ENCODE results near the gene CDH13.

CDH13 gene

DNA sequence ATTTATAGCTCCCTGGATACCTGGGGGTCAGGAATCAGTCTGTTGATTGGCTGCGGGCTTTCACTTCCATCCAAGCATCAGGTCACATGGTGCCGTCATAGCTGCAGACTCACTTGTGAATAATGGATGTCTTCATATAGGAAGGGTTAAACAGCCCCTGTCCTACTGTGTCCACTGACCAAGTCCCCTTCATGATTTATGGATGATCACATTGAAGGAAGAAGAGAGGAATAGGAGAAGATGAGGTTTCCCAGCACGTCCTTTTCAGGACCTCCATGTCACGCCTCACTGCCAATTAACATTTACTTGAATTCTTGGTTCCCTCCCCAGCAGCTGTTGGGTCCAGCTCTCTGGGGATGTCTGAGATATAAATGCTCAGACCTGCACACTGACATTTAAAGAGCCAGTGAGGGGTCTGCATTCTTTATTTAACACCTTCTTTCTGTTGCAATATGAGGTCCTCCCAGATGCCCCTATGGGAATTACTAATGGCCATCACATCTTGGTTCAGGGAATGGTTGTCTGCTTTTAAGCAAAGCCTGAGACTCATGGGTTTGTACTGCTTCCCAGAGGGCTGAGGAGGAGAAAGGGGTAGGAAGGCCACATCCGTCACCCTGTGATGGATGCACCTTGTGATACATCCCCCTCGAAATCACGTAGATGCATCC is 950.4 kb downstream of the CDH13 start:
- Mint-ChIP-seq H3K4me3 (no peak overlapping the region), H3K27ac (ENCODE audit: low read depth) (no peak overlapping the region), H3K27me3 (no peaks in the 10 kb centered on the region), H3K36me3 (ENCODE audit: insufficient read depth) (no peaks in the 10 kb centered on the region), H3K9me3 (peaks cover 6% of the 10 kb centered on the region), H3K4me1 (no peaks in the 10 kb centered on the region)
- ATAC-seq (replicated peaks; ENCODE audit: extremely low read depth, poor library complexity, severe bottlenecking) (no peak), DNase-seq (ENCODE audit: low spot score in 2 of 2) (no peak)

DNA sequence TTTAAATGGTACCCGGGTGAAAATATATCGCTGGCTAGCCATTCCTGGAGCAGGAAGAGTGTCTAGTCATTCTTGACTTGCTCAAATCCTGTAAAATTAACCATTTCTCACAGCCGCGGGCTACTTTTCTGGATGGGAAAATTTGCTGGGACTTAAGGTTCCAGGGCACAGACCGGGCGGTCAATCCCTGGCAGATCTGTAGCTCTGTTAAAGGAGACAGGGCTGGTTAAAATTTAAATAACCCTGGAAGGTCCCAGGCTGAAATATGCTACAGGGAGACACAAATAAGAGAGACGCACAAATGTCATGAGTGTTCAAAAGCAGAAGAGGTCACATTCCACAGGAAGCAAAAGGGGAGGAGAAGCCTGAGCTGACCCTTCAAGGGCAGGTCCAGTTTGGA is 951.4 kb downstream of the CDH13 start:
- H3K27ac Mint-ChIP-seq (ENCODE audit: low read depth) = no peak overlapping the region
- ATAC-seq (replicated peaks; ENCODE audit: extremely low read depth, poor library complexity, severe bottlenecking) (no peak), DNase-seq (ENCODE audit: low spot score in 2 of 2) (no peak)
- no peak overlapping the region for H3K4me3 Mint-ChIP-seq
- H3K4me1 Mint-ChIP-seq = no peaks in the 10 kb centered on the region
- H3K27me3 Mint-ChIP-seq = no peaks in the 10 kb centered on the region
- H3K36me3 Mint-ChIP-seq (ENCODE audit: insufficient read depth) = no peaks in the 10 kb centered on the region
- H3K9me3 Mint-ChIP-seq = peaks cover 6% of the 10 kb centered on the region

- no peak for DNase-seq (ENCODE audit: low spot score in 2 of 2)
- H3K36me3 Mint-ChIP-seq (ENCODE audit: insufficient read depth) = no peaks in the 10 kb centered on the region
- peaks cover 6% of the 10 kb centered on the region for H3K9me3 Mint-ChIP-seq
- no peaks in the 10 kb centered on the region for H3K4me1 Mint-ChIP-seq
- no peak overlapping the region for H3K4me3 Mint-ChIP-seq
- no peak for ATAC-seq (replicated peaks; ENCODE audit: extremely low read depth, poor library complexity, severe bottlenecking)
- no peak overlapping the region for H3K27ac Mint-ChIP-seq (ENCODE audit: low read depth)
- H3K27me3 Mint-ChIP-seq = no peaks in the 10 kb centered on the region
Observed at GRCh38 chr16:83579027-83579426, 952.3 kb downstream of the CDH13 start.

DNA sequence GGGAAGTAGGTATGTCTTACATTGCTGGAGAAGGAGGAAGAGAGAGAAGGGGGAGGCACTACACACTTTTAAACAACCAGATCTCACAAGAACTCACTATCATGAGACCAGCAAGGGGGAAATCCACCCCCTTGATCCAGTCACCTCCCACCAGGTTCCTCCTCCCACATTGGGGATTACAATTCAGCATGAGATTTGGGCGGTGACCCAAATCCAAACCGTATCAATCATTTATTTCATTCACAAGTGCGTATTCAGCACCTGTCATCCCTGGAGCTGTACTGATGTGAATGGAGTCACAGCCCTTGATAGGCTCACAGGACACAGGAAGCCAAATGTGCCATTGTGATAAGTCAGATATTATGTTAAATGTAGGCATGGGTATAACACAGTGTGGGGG is 952.7 kb downstream of the CDH13 start:
- H3K27me3 Mint-ChIP-seq = no peaks in the 10 kb centered on the region
- H3K4me3 Mint-ChIP-seq = no peak overlapping the region
- no peaks in the 10 kb centered on the region for H3K36me3 Mint-ChIP-seq (ENCODE audit: insufficient read depth)
- ATAC-seq (replicated peaks; ENCODE audit: extremely low read depth, poor library complexity, severe bottlenecking) (no peak), DNase-seq (ENCODE audit: low spot score in 2 of 2) (no peak)
- peaks cover 6% of the 10 kb centered on the region for H3K9me3 Mint-ChIP-seq
- H3K4me1 Mint-ChIP-seq = no peaks in the 10 kb centered on the region
- no peak overlapping the region for H3K27ac Mint-ChIP-seq (ENCODE audit: low read depth)

- no peak overlapping the region for H3K27ac Mint-ChIP-seq (ENCODE audit: low read depth)
- no peak overlapping the region for H3K4me3 Mint-ChIP-seq
- H3K4me1 Mint-ChIP-seq = no peaks in the 10 kb centered on the region
- H3K9me3 Mint-ChIP-seq = no peaks in the 10 kb centered on the region
- ATAC-seq (replicated peaks; ENCODE audit: extremely low read depth, poor library complexity, severe bottlenecking) (no peak), DNase-seq (ENCODE audit: low spot score in 2 of 2) (no peak)
- H3K36me3 Mint-ChIP-seq (ENCODE audit: insufficient read depth) = no peaks in the 10 kb centered on the region
- H3K27me3 Mint-ChIP-seq = no peaks in the 10 kb centered on the region
Observed at GRCh38 chr16:83581082-83581481, 954.3 kb downstream of the CDH13 start.

DNA sequence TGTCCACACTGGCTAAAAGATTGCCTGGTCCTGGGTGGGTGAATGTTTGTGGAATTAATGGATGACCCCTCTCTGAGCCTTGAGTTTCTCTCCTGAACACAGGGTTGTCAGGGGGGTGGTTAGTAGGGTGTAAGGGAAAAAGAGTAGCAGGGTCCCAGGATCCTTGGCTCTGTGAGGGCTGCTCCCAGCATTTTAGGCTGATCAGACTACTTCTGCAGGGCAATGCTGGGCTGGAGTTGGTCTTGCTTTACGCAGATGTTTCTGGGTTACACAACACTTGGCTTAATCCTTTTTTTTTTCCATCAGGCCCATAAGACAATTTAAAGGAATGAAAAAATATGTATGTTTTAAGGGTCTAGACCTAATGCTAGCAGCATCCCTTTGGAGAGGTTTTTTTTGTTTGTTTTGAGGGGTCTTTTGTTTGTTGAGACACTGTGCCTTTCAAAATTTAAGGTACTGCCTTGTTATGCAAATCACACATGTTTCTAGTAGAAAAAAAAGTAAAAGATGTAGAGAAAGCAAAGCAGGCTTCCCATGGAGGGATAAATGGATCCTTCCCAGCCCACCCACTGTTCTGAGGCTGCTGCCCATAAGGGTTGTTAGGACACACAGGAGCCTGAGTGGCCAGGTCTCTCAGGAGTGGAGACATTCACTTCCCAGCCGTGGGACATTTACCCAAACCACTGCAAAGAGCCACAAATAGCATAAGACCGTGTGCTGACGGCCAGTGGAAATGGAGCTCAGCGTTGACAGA is 955.4 kb downstream of the CDH13 start:
- ATAC-seq (replicated peaks; ENCODE audit: extremely low read depth, poor library complexity, severe bottlenecking) = no peak
- no peak overlapping the region for H3K27ac Mint-ChIP-seq (ENCODE audit: low read depth)
- H3K9me3 Mint-ChIP-seq = no peaks in the 10 kb centered on the region
- no peaks in the 10 kb centered on the region for H3K27me3 Mint-ChIP-seq
- H3K4me1 Mint-ChIP-seq = no peaks in the 10 kb centered on the region
- H3K4me3 Mint-ChIP-seq = no peak overlapping the region
- DNase-seq (ENCODE audit: low spot score in 2 of 2) = no peak
- no peaks in the 10 kb centered on the region for H3K36me3 Mint-ChIP-seq (ENCODE audit: insufficient read depth)

DNA sequence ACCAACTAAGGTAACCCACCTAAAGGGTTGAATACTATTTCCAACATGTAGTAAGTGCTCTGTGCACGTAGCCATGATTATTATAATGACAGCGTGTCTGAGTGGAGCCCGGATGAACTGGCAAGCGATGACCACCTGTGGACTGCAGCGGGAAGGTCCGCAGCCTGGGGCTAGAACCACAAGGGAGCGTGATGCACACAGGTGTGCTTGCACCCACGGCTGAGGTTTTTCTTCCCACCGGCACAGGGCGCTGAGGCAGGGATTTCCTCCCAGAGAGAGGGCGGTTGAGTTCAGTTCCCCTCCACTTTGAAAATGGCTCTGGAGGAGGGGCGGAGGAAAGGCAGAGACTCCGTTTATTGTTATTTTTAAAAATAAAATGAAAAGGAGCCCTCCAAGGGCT is 959.3 kb downstream of the CDH13 start:
- Mint-ChIP-seq H3K4me1 (no peaks in the 10 kb centered on the region), H3K27me3 (no peaks in the 10 kb centered on the region), H3K9me3 (peaks cover 5% of the 10 kb centered on the region), H3K4me3 (no peak overlapping the region), H3K27ac (ENCODE audit: low read depth) (no peak overlapping the region), H3K36me3 (ENCODE audit: insufficient read depth) (no peaks in the 10 kb centered on the region)
- ATAC-seq (replicated peaks; ENCODE audit: extremely low read depth, poor library complexity, severe bottlenecking) (no peak), DNase-seq (ENCODE audit: low spot score in 2 of 2) (no peak)

GRCh38 chr16:83586461-83587200 is 959.9 kb downstream of the CDH13 start:
- no peak overlapping the region for H3K4me3 Mint-ChIP-seq
- ATAC-seq (replicated peaks; ENCODE audit: extremely low read depth, poor library complexity, severe bottlenecking) = no peak
- H3K36me3 Mint-ChIP-seq (ENCODE audit: insufficient read depth) = no peaks in the 10 kb centered on the region
- H3K27me3 Mint-ChIP-seq = peaks cover 1% of the 10 kb centered on the region
- H3K27ac Mint-ChIP-seq (ENCODE audit: low read depth) = no peak overlapping the region
- no peak for DNase-seq (ENCODE audit: low spot score in 2 of 2)
- H3K4me1 Mint-ChIP-seq = no peaks in the 10 kb centered on the region
- H3K9me3 Mint-ChIP-seq = peaks cover 6% of the 10 kb centered on the region

- Mint-ChIP-seq H3K27me3 (peaks cover 7% of the 10 kb centered on the region), H3K27ac (ENCODE audit: low read depth) (no peak overlapping the region), H3K4me1 (no peaks in the 10 kb centered on the region), H3K36me3 (ENCODE audit: insufficient read depth) (no peaks in the 10 kb centered on the region), H3K9me3 (peaks cover 11% of the 10 kb centered on the region), H3K4me3 (no peak overlapping the region)
- ATAC-seq (replicated peaks; ENCODE audit: extremely low read depth, poor library complexity, severe bottlenecking) = no peak
- DNase-seq (ENCODE audit: low spot score in 2 of 2) = no peak
Observed at GRCh38 chr16:83587201-83587600, 960.4 kb downstream of the CDH13 start.

DNA sequence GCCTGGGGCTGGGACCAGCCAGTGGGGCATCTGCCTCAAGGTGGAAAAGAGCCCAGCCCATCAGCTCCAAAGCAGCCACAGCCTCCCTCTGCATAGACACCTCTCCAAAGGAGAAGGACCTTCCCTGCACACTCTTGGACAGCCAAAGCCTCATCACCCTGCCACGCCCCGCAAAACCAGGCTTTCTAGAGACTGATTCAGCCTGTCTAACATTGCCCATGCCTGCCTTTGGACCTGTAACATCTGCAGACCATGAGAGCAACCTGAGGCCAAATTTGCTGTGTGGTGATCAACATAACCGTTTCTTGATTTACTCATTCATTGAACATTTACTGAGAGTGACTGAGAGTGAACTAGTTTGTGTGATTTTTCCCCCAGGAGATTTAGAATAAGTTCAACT is 961.3 kb downstream of the CDH13 start:
- peaks cover 12% of the 10 kb centered on the region for H3K9me3 Mint-ChIP-seq
- no peak overlapping the region for H3K27ac Mint-ChIP-seq (ENCODE audit: low read depth)
- H3K4me3 Mint-ChIP-seq = no peak overlapping the region
- ATAC-seq (replicated peaks; ENCODE audit: extremely low read depth, poor library complexity, severe bottlenecking) (no peak), DNase-seq (ENCODE audit: low spot score in 2 of 2) (no peak)
- H3K36me3 Mint-ChIP-seq (ENCODE audit: insufficient read depth) = no peaks in the 10 kb centered on the region
- H3K4me1 Mint-ChIP-seq = no peaks in the 10 kb centered on the region
- H3K27me3 Mint-ChIP-seq = peaks cover 11% of the 10 kb centered on the region

GRCh38 chr16:83589576-83589975 is 962.8 kb downstream of the CDH13 start:
- H3K4me1 Mint-ChIP-seq = no peaks in the 10 kb centered on the region
- H3K4me3 Mint-ChIP-seq = no peak overlapping the region
- H3K27ac Mint-ChIP-seq (ENCODE audit: low read depth) = no peak overlapping the region
- H3K27me3 Mint-ChIP-seq = peaks cover 11% of the 10 kb centered on the region
- H3K9me3 Mint-ChIP-seq = peaks cover 12% of the 10 kb centered on the region
- ATAC-seq (replicated peaks; ENCODE audit: extremely low read depth, poor library complexity, severe bottlenecking) (no peak), DNase-seq (ENCODE audit: low spot score in 2 of 2) (no peak)
- H3K36me3 Mint-ChIP-seq (ENCODE audit: insufficient read depth) = no peaks in the 10 kb centered on the region

DNA sequence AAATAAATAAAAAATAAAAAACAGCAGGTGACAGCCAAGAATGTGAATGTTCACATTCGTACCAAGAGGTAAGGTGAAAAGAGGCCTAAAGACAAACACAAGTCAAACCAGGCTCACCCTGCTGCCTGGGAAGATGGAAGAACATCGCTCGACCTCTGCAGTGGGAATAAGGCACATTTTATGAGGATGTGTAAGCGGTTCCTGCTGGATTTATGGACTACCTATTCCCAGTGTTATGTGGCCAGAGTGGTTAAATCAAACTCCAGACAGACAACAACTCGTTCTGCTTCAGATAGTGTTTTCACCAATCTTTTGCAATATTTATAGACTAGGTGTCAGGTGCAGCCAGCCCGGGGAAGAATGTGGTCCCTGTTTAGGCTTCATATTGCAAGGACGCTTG is 966.0 kb downstream of the CDH13 start:
- H3K4me1 Mint-ChIP-seq = no peaks in the 10 kb centered on the region
- H3K27ac Mint-ChIP-seq (ENCODE audit: low read depth) = no peak overlapping the region
- no peaks in the 10 kb centered on the region for H3K36me3 Mint-ChIP-seq (ENCODE audit: insufficient read depth)
- H3K9me3 Mint-ChIP-seq = peaks cover 12% of the 10 kb centered on the region
- ATAC-seq (replicated peaks; ENCODE audit: extremely low read depth, poor library complexity, severe bottlenecking) (no peak), DNase-seq (ENCODE audit: low spot score in 2 of 2) (no peak)
- peaks cover 11% of the 10 kb centered on the region for H3K27me3 Mint-ChIP-seq
- H3K4me3 Mint-ChIP-seq = no peak overlapping the region
